Sigmoid colon (tissue), 4 donors: ENCODE results near the gene IRAK1.

Experiments used
- CTCF ChIP-seq, 4 experiments: fragments of 450-650 bp in 3 of 4; fragments of 200-600 bp in 1 of 4; IDR thresholded peaks; one replicate each; pipeline ENCODE4 v1.5.1; 2016 to 2019; ENCODE audit warnings: antibody characterized with exemption in 4 of 4, mild to moderate bottlenecking in 3 of 4, moderate library complexity in 2 of 4
- EP300 ChIP-seq, 4 donors: sonication (generic); formaldehyde crosslinking; IDR thresholded peaks; one replicate each; pipeline ENCODE4 v1.6.1; 2017; ENCODE audit warnings: antibody characterized with exemption in 4 of 4
- POLR2A ChIP-seq, 2 donors: fragments of 450-650 bp; IDR thresholded peaks; one replicate each; pipeline ENCODE4 v1.6.1; 2016; ENCODE audit warnings: antibody characterized with exemption in 2 of 2, mild to moderate bottlenecking in 2 of 2, moderate library complexity in 2 of 2
- POLR2AphosphoS5 ChIP-seq, 4 donors: sonication (generic); formaldehyde crosslinking; IDR thresholded peaks; one replicate each; pipeline ENCODE4 v1.6.1; 2017; ENCODE audit warnings: antibody characterized with exemption in 4 of 4

GRCh38 chrX:153988493-153988892 lies 31.2 kb downstream of the IRAK1 start:
- no peak for TF ChIP-seq CTCF (IDR thresholded peaks at IDR 0.05)
- no peak for TF ChIP-seq POLR2AphosphoS5 (IDR thresholded peaks at IDR 0.05)
- no peak for TF ChIP-seq POLR2A (IDR thresholded peaks at IDR 0.05)
- no peak for TF ChIP-seq EP300 (IDR thresholded peaks at IDR 0.05)
